Natural killer cell (primary cell): Measurements from ENCODE around the gene CUL7. TPM values are rescaled to one million over a fixed set of nuclear protein-coding genes. Genes with fewer than 3 reads are reported as not detected.
"Not testable (repeated sequence)": the region's sequence is repeated elsewhere in the genome, so short reads cannot be mapped to it uniquely, and the experiment has no call there.

Source experiments
- ATAC-seq, 3 donors: fragments of 150-1000 bp in 2 of 3; fragments of 200-7000 bp in 1 of 3; cut with Tn5 transposase; 1 replicate in 1 of 3; 2 replicates in 2 of 3; pipeline ENCODE4 v1.10.0; 2021; ENCODE audit warnings: mild to moderate bottlenecking in 2 of 3, moderate library complexity in 2 of 3
- DNase-seq, 2 donors: peaks; one replicate each; pipeline versions ENCODE4 v3.0.0 to v3.0.0-alpha.2; 2013 to 2021; ENCODE audit warnings: mixed read lengths in 1 of 2
- H3K27ac ChIP-seq: one replicate; pipeline ENCODE4 v1.5.1; 2013; ENCODE audit warnings: mild to moderate bottlenecking, low read length
- H3K27me3 ChIP-seq: one replicate; pipeline ENCODE4 v1.6.1; 2013; ENCODE audit warnings: low read length; ENCODE audit not compliant: control insufficient read depth, insufficient read depth
- H3K36me3 ChIP-seq: one replicate; pipeline ENCODE4 v1.6.1; 2013; ENCODE audit warnings: low read length; ENCODE audit not compliant: control insufficient read depth, insufficient read depth
- H3K4me1 ChIP-seq: one replicate; pipeline ENCODE4 v1.6.1; 2013; ENCODE audit warnings: low read length; ENCODE audit not compliant: control insufficient read depth, insufficient read depth
- H3K4me3 ChIP-seq: one replicate; pipeline ENCODE4 v1.5.1; 2013; ENCODE audit warnings: low read length
- H3K9me3 ChIP-seq: one replicate; pipeline ENCODE4 v1.6.1; 2013; ENCODE audit warnings: low read length; ENCODE audit not compliant: control insufficient read depth, insufficient read depth
- H3K27ac Mint-ChIP-seq, 2 donors: one replicate each; pipeline ENCODE4 v1.8.0; 2022; ENCODE audit warnings: mild to moderate bottlenecking in 2 of 2, mixed read lengths in 2 of 2, moderate library complexity in 1 of 2
- H3K27me3 Mint-ChIP-seq, 2 donors: one replicate each; pipeline ENCODE4 v1.8.0; 2022; ENCODE audit warnings: low read depth in 2 of 2, mixed read lengths in 2 of 2
- H3K36me3 Mint-ChIP-seq: one replicate; pipeline ENCODE4 v1.8.0; 2022; ENCODE audit warnings: mixed read lengths
- H3K4me1 Mint-ChIP-seq, 2 donors: one replicate each; pipeline ENCODE4 v1.8.0; 2022; ENCODE audit warnings: mixed read lengths in 2 of 2
- H3K4me3 Mint-ChIP-seq: one replicate; pipeline ENCODE4 v1.8.0; 2022; ENCODE audit warnings: mild to moderate bottlenecking, moderate library complexity, mixed read lengths
- H3K9me3 Mint-ChIP-seq, 2 donors: one replicate each; pipeline ENCODE4 v1.8.0; 2022; ENCODE audit warnings: mixed read lengths in 2 of 2
- WGBS: methylation state at CpG from one replicate; pipeline ENCODE4 v1.1.7; 2013; ENCODE audit warnings: missing lambda C conversion rate; ENCODE audit not compliant: insufficient coverage; 5-methylcytosine and 5-hydroxymethylcytosine counted together
- intact Hi-C: fragments of 100-400 bp; cut with micrococcal nuclease; formaldehyde crosslinking; loops from one replicate; pipeline ENCODE4 v1.14.2; 2022
- total RNA-seq, 4 donors: library from RNA; stranded (reverse); fragments of 120-200 nt in 1 of 4; gene quantifications; one replicate each; pipeline versions ENCODE4 v1.2.3 to v1.2.4, GENCODE V29; 2013 to 2022
- TF ChIP-seq, protein P1 (sequence below): fragments of 200-600 bp; IDR thresholded peaks from one replicate; pipeline ENCODE4 v1.8.0; 2022; ENCODE audit warnings: antibody characterized with exemption

CUL7 gene
- total RNA-seq, 3 donors from 2014 or later (not counting 1 experiment from before 2014, with no cell fraction given): 9.6 to 10.1 (median 9.9) TPM

DNA sequence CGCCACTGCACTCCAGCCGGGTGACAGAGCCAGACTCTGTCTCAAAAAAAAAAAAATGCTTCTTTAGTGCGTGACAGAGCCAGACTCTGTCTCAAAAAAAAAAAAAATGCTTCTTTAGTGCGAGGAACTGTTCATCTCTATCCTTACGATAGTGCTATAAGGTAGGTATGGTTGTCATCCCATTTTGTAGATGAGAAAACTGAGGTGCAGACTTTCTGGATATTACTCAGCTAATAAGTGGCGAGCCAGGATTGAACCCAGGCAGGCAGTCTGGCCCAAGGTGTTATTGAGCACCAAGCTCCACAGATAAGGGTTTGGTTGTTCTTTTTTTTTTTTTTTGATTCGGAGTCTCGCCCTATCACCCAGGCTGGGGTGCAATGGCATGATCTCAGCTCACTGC lies 51.8 kb downstream of the CUL7 start:
- TF ChIP-seq, protein P1, sequence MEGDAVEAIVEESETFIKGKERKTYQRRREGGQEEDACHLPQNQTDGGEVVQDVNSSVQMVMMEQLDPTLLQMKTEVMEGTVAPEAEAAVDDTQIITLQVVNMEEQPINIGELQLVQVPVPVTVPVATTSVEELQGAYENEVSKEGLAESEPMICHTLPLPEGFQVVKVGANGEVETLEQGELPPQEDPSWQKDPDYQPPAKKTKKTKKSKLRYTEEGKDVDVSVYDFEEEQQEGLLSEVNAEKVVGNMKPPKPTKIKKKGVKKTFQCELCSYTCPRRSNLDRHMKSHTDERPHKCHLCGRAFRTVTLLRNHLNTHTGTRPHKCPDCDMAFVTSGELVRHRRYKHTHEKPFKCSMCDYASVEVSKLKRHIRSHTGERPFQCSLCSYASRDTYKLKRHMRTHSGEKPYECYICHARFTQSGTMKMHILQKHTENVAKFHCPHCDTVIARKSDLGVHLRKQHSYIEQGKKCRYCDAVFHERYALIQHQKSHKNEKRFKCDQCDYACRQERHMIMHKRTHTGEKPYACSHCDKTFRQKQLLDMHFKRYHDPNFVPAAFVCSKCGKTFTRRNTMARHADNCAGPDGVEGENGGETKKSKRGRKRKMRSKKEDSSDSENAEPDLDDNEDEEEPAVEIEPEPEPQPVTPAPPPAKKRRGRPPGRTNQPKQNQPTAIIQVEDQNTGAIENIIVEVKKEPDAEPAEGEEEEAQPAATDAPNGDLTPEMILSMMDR: no peak
- Mint-ChIP-seq H3K9me3 (no peaks in the 10 kb centered on the region), H3K4me3 (no peak overlapping the region), H3K4me1 (peaks cover 0 to 11% of the 10 kb centered on the region in 2 donors), H3K27me3 (no peaks in the 10 kb centered on the region), H3K27ac (no peak overlapping the region), H3K36me3 (no peaks in the 10 kb centered on the region)
- Histone ChIP-seq H3K27me3 (no peaks in the 10 kb centered on the region), H3K36me3 (peaks cover 11% of the 10 kb centered on the region), H3K4me3 (no peak overlapping the region), H3K9me3 (no peaks in the 10 kb centered on the region), H3K27ac (no peak overlapping the region), H3K4me1 (no peaks in the 10 kb centered on the region)
- intact Hi-C loops: no loop called here
- 95% methylated on average over 7 of the region's 8 CpGs for WGBS
- ATAC-seq: no peak
- no peak for DNase-seq

DNA sequence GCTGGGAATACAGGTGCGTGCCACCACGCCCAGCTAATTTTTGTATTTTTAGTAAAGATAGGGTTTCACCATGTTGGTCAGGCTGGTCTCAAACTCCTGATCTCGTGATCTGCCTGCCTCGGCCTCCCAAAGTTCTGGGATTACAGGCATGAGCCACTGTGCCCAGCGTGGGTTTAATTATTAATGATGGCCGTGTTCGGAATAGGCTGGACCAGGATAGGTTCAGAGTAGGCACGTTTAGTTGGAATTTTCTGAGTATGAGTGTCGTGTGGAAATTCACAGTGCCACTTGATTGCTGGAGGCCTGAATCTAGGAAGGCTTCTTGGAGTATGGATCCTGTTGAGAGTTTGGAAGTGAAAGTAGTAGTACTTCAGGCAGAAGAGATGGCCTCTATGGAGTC lies 55.4 kb downstream of the CUL7 start:
- H3K27ac Mint-ChIP-seq, H3K9me3 Mint-ChIP-seq, H3K27me3 Mint-ChIP-seq, H3K36me3 Mint-ChIP-seq, H3K27me3 ChIP-seq, H3K4me3 Mint-ChIP-seq, H3K4me1 ChIP-seq, H3K36me3 ChIP-seq, H3K4me3 ChIP-seq, H3K27ac ChIP-seq, H3K9me3 ChIP-seq, intact Hi-C loops, DNase-seq, ATAC-seq: not testable (repeated sequence)
- 94% methylated on average over 9 of the region's 9 CpGs for WGBS
- peaks cover 0 to 11% of the 10 kb centered on the region in 2 donors for H3K4me1 Mint-ChIP-seq

DNA sequence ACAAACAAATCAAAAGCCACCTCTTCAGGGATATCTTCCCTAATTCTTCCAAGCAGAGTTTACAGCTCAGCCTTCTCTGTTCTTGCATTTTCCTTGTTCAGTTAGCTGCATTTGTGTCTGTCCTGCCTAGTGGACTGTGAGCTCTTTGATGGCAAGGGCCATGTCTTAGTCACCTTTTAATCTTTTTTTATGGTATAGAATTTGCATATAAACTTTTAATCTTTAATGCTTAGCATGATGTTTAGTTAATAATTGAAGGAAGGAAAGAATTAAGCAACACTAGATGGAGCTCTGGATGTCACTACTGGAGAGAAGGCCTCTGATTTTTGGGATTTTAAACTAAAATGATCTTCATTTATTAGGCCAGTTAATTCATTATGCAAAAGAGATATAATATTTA lies 57.1 kb downstream of the CUL7 start:
- H3K9me3 Mint-ChIP-seq: no peaks in the 10 kb centered on the region
- TF ChIP-seq, protein P1: no peak
- no peak overlapping the region for H3K27ac ChIP-seq
- no peak for ATAC-seq
- H3K27me3 Mint-ChIP-seq: no peaks in the 10 kb centered on the region
- peaks cover 0 to 11% of the 10 kb centered on the region in 2 donors for H3K4me1 Mint-ChIP-seq
- DNase-seq: no peak
- no peak overlapping the region for H3K4me3 Mint-ChIP-seq
- no peaks in the 10 kb centered on the region for H3K27me3 ChIP-seq
- H3K36me3 ChIP-seq: peaks cover 4% of the 10 kb centered on the region
- H3K4me1 ChIP-seq: no peaks in the 10 kb centered on the region
- no peaks in the 10 kb centered on the region for H3K9me3 ChIP-seq
- H3K27ac Mint-ChIP-seq: no peak overlapping the region
- H3K4me3 ChIP-seq: no peak overlapping the region
- H3K36me3 Mint-ChIP-seq: no peaks in the 10 kb centered on the region
- intact Hi-C loops: no loop called here

DNA sequence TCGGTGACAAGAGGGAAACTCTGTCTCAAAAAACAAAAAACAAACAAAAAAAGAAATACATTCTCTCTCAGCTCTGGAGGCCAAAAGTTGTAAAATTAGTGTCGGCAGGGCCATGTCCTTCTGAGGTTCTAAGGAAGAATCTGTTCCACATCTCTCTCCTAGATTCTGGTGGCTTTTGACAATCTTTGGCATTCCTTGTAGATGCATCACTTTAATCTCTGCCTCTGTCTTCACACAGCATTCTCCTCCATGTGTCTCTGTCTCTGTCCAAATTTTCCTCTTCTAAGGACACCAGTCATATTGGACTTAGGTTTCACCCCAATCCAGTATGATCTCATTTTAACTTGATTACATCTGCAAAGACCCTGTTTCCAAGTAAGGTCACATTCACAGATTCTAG lies 60.2 kb downstream of the CUL7 start:
- H3K4me3 Mint-ChIP-seq: no peak overlapping the region
- Histone ChIP-seq H3K27me3 (no peaks in the 10 kb centered on the region), H3K27ac (no peak overlapping the region), H3K4me3 (no peak overlapping the region), H3K36me3 (peaks cover 9% of the 10 kb centered on the region), H3K9me3 (no peaks in the 10 kb centered on the region), H3K4me1 (no peaks in the 10 kb centered on the region)
- peaks cover 7 to 15% of the 10 kb centered on the region in 2 donors for H3K4me1 Mint-ChIP-seq
- TF ChIP-seq, protein P1: no peak
- DNase-seq: no peak
- H3K27ac Mint-ChIP-seq: no peak overlapping the region
- H3K27me3 Mint-ChIP-seq: no peaks in the 10 kb centered on the region
- no peaks in the 10 kb centered on the region for H3K9me3 Mint-ChIP-seq
- intact Hi-C loops: no loop called here
- no peak for ATAC-seq
- WGBS: 100% methylated on average over 1 of the region's 2 CpGs
- no peaks in the 10 kb centered on the region for H3K36me3 Mint-ChIP-seq
